Inferior parietal cortex (tissue), 1 donor: ENCODE measurements around the gene SLC25A6.
"Not testable (repeated sequence)": the region's sequence is repeated elsewhere in the genome, so short reads cannot be mapped to it uniquely, and the experiment has no call there.

Experiments
- DNase-seq: peaks from one replicate; pipeline ENCODE4 v3.0.0-alpha.2; 2016; ENCODE audit errors: extremely low spot score

The SLC25A6 gene

DNA sequence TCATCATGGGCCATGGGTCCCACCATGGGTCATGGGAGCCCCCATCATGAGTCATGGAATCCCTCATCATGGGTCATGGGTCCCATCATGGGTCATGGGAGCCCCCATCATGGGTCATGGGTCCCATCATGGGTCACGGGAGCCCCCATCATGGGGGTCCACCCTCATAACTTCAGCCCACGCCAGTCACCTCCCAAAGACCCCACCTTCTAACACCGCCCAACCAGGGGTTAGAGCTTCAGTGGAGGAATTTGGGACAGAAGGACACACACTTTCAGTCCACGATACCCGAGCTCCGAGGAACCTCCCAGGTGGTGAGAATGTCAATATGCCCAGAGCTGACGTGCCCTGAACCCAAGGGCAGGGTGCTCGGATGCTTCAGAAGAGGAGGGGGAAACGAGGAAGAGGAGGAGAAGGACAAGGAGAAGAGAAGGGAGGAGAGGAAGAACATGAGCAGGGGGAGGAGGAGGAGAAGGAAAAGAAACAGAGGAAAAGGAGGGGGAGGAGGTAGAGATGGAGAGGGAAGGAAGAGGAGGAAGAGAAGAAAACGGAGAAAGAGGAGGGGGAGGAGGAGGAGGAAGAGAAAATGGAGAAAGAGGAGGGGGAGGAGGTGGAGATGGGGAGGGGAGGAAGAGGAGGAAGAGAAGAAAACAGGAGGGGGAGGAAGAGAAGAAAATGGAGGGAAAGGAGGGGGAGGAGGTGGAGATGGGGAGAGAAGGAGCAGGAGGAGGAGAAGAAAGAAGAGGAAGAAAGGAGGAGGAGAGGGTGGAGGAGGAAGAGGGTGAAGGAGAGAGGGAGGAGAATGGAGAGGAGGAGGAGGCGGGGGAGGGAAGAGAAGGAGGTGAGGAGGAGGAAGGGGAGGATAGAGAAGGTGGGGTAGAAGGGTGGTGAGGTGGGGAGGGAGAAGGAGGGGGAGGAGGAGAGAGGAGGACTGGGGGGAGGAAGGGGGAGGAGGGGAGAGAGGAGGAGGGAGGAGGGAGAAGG is 37.6 kb downstream of the SLC25A6 start:
- DNase-seq = no peak

DNA sequence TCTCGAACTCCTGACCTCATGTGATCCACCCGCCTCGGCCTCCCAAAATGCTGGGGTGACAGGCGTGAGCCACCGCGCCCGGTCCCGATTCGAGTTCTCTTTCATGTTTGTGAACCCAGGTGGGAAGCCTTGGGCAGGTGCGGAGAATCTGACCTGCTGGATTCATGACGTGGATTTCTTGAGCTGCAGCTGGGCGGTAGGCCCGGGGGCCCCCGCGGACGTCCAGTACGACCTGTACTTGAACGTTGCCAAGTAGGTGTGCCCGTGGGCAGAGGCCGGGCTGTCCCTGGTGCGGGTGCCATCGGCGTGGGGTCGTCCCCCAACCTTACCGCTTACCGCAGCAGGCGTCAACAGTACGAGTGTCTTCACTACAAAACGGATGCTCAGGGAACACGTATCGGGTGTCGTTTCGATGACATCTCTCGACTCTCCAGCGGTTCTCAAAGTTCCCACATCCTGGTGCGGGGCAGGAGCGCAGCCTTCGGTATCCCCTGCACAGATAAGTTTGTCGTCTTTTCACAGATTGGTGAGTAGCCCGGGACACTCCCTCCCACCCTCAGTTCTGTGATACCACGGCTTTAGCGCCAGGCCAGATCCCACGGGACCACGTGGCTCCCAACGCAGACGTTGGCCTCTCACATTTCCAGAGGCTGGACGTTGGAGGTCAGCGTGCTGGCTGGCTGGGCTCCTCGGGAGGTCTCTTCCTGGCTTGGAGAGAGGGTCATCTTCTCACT is 39.8 kb downstream of the SLC25A6 start:
- DNase-seq = no peak

DNA sequence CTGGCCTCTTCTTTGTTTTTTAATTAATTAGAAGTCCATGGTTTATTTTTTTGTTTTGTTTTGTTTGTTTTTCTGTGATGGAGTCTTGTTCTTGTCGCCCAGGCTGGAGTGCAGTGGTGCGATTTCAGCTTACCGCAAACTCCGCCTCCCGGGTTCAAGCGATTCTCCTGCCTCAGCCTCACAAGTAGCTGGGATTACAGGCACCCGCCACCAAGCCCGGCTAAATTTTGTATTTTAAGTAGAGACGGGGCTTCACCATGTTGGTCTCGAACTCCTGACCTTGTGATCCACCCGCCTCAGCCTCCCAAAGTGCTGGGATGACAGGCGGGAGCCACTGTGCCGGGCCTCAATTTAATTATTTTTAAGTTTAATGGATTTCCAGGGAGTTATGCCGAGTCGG is 42.3 kb downstream of the SLC25A6 start:
- DNase-seq = not testable (repeated sequence)

DNA sequence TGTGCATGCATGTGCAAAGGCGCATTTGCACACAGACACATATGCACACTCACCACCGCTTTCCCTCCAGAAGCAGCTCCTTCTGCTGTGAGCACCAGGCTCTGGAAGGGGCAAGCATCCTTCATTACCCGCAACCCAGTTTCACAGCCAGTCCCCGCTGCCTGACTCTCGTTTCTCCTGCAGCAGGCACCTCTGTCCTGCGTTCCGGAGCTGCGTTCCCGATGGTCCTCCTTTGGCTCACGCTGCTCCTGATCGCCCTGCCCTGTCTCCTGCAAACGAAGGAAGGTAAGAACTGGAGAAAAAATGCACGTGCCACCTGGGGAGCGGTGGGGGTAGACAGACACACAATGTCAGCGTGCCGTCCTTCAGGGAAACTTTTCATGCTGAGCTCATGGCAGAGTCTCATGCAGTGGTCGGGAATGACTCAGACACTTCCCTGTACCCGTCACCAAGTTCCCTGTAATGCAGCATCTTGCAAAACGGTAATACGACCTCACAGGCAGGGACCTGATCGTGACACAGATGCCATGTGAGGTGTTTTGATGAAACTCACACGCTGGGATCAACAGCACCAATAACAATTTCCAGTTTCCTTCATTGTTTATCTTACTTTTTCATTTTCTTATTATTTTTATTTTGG is 50.2 kb downstream of the SLC25A6 start:
- DNase-seq = no peak

DNA sequence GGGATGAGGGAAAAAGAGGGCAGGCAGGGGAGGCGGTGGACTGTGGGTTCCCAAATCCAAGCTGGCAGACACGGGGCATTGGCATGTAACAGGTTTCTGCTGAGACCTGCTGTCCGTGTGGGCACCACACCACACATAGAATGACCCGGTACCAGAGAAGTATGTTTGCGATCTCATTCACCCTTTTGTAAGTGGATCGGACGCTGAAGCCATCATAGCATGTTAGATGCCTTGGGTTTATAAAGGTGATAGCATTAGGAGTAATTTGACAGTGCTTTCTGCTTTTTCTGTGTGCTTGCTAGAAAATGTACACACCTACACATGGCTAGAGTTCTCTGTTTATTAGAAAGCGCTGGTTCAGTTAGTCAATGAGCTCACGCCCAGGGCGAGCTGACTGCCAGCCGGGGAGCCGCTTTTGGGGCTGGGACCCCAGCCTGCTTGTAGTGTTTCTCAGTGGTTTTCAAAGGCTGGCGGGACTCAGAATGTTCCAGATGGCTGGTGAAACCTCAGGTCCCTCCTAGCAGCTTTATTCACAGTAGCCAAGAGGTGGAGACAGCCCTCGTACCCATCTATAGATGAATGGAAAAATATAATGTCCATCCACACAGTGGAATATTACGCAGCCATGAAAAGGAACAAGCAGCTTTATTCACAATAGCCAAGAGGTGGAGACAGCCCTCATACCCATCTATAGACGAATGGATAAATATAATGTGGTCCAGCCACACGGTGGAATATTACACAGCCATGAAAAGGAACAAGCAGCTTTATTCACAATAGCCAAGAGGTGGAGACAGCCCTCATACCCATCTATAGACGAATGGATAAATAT is 54.7 kb downstream of the SLC25A6 start:
- no peak for DNase-seq

DNA sequence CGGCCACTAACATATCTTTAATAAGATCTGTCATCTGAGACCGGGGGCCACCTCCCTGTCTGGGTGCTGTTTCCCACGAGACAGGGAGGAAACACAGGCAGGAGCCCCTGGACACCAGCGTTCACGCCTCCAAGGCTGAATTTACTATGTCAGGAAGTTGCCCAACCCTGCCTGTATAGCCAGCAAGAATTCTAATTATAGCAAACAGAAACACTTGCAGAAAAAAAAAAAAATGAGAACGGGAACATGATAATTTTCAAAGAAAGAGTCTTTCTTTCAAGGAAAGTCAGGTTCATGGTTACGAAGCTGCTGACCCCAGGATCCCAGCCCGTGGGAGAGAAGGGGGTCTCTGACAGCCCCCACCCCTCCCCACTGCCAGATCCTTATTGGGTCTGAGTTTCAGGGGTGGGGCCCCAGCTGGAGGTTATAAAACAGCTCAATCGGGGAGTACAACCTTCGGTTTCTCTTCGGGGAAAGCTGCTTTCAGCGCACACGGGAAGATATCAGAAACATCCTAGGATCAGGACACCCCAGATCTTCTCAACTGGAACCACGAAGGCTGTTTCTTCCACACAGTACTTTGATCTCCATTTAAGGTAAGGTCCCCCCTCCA is 55.5 kb downstream of the SLC25A6 start, which contains the start of gene IL3RA:
TSS of gene IL3RA (plus strand) at position 455 of the 613 bp plus-strand sequence. CDS start 4,981 bp downstream, outside the sequence.
- DNase-seq = no peak
